H9 (cell line): ENCODE measurements around the gene INSYN2A. TPM values are rescaled to one million over a fixed set of nuclear protein-coding genes. Genes with fewer than 3 reads are reported as not detected.

Experiments
- DNase-seq: peaks from one replicate; pipeline ENCODE4 v3.0.0-alpha.2; 2017
- H2AFZ ChIP-seq: one replicate; pipeline ENCODE4 v1.6.1; 2013; ENCODE audit warnings: mild to moderate bottlenecking, low read length, control low read depth, moderate library complexity
- H2AK5ac ChIP-seq: 2 replicates; pipeline ENCODE4 v1.6.1; 2013; ENCODE audit warnings: low read length, control low read depth, mixed read lengths; ENCODE audit not compliant: insufficient read length
- H2BK120ac ChIP-seq: one replicate; pipeline ENCODE4 v1.6.1; 2013; ENCODE audit warnings: low read depth, mild to moderate bottlenecking, low read length, control low read depth, inconsistent platforms; ENCODE audit not compliant: poor library complexity, severe bottlenecking
- H2BK12ac ChIP-seq: 2 replicates; pipeline ENCODE4 v1.6.1; 2013; ENCODE audit warnings: low read length, control low read depth, mixed read lengths, low read depth; ENCODE audit not compliant: insufficient read length
- H2BK15ac ChIP-seq: 2 replicates; pipeline ENCODE4 v1.6.1; 2013; ENCODE audit warnings: low read depth, low read length, control low read depth
- H2BK20ac ChIP-seq: one replicate; pipeline ENCODE4 v1.6.1; 2013; ENCODE audit warnings: low read depth, mild to moderate bottlenecking, low read length, control low read depth, inconsistent platforms; ENCODE audit not compliant: poor library complexity, severe bottlenecking
- H2BK5ac ChIP-seq: 2 replicates; pipeline ENCODE4 v1.6.1; 2013; ENCODE audit warnings: low read length, control low read depth, mixed read lengths; ENCODE audit not compliant: insufficient read length
- H3K14ac ChIP-seq: 2 replicates; pipeline ENCODE4 v1.6.1; 2013; ENCODE audit warnings: low read length, control low read depth; ENCODE audit not compliant: insufficient read depth
- H3K18ac ChIP-seq: 2 replicates; pipeline ENCODE4 v1.6.1; 2013; ENCODE audit warnings: low read depth, mild to moderate bottlenecking, mixed read lengths, low read length, control low read depth; ENCODE audit not compliant: insufficient read length
- H3K23ac ChIP-seq: 2 replicates; pipeline ENCODE4 v1.6.1; 2013; ENCODE audit warnings: low read length, control low read depth, mixed read lengths, low read depth; ENCODE audit not compliant: insufficient read length
- H3K23me2 ChIP-seq: 2 replicates; pipeline ENCODE4 v1.6.1; 2013; ENCODE audit warnings: low read depth, mild to moderate bottlenecking, mixed read lengths, low read length, control low read depth; ENCODE audit not compliant: insufficient read length, poor library complexity, severe bottlenecking
- H3K27ac ChIP-seq: 2 replicates; pipeline ENCODE4 v1.5.1; 2013; ENCODE audit warnings: low read length, control low read depth, mixed read lengths, low read depth; ENCODE audit not compliant: insufficient read length
- H3K27me3 ChIP-seq: 2 replicates; pipeline ENCODE4 v1.6.1; 2013; ENCODE audit warnings: low read length, control low read depth, inconsistent platforms; ENCODE audit not compliant: insufficient read depth
- H3K4ac ChIP-seq: 2 replicates; pipeline ENCODE4 v1.6.1; 2013; ENCODE audit warnings: low read depth, mild to moderate bottlenecking, control low read depth, inconsistent platforms, low read length, moderate library complexity
- H3K4me1 ChIP-seq: 2 replicates; pipeline ENCODE4 v1.6.1; 2013; ENCODE audit warnings: low read length, control low read depth, inconsistent platforms; ENCODE audit not compliant: insufficient read depth
- H3K4me2 ChIP-seq: 2 replicates; pipeline ENCODE4 v1.6.1; 2013; ENCODE audit warnings: low read length, control low read depth, mixed read lengths; ENCODE audit not compliant: insufficient read length, insufficient read depth
- H3K56ac ChIP-seq: 2 replicates; pipeline ENCODE4 v1.6.1; 2013; ENCODE audit warnings: low read depth, mild to moderate bottlenecking, mixed read lengths, low read length, control low read depth; ENCODE audit not compliant: insufficient read length
- H3K79me1 ChIP-seq: 2 replicates; pipeline ENCODE4 v1.6.1; 2013; ENCODE audit warnings: low read depth, mild to moderate bottlenecking, moderate library complexity, low read length, control low read depth, inconsistent platforms; ENCODE audit not compliant: insufficient read depth, poor library complexity, severe bottlenecking
- H3K79me2 ChIP-seq: 2 replicates; pipeline ENCODE4 v1.6.1; 2013; ENCODE audit warnings: low read length, control low read depth, inconsistent platforms; ENCODE audit not compliant: insufficient read depth
- H3K9ac ChIP-seq: 2 replicates; pipeline ENCODE4 v1.6.1; 2013; ENCODE audit warnings: low read length, control low read depth, mixed read lengths; ENCODE audit not compliant: insufficient read length; ENCODE audit errors: extremely low read depth
- H3K9me3 ChIP-seq: one replicate; pipeline ENCODE4 v1.6.1; 2013; ENCODE audit warnings: low read depth, low read length, inconsistent platforms; ENCODE audit not compliant: control insufficient read depth
- H3T11ph ChIP-seq: one replicate; pipeline ENCODE4 v1.6.1; 2013; ENCODE audit warnings: mild to moderate bottlenecking, low read length, control low read depth, inconsistent platforms
- H4K20me1 ChIP-seq: one replicate; pipeline ENCODE4 v1.6.1; 2013; ENCODE audit not compliant: control insufficient read depth, insufficient read length, insufficient read depth
- H4K5ac ChIP-seq: 2 replicates; pipeline ENCODE4 v1.6.1; 2013; ENCODE audit warnings: low read depth, mild to moderate bottlenecking, mixed read lengths, low read length, control low read depth; ENCODE audit not compliant: insufficient read length
- H4K8ac ChIP-seq: replicated peaks from 2 replicates; pipeline ENCODE4 v1.6.1; 2013; ENCODE audit warnings: low read length, control low read depth, mixed read lengths, low read depth; ENCODE audit not compliant: insufficient read length
- H4K91ac ChIP-seq: 2 replicates; pipeline ENCODE4 v1.6.1; 2013; ENCODE audit warnings: low read depth, mild to moderate bottlenecking, moderate library complexity, mixed read lengths, low read length, control low read depth; ENCODE audit not compliant: insufficient read length
- H3K27ac Mint-ChIP-seq, 3 experiments: 2 replicates in 2 of 3; 3 replicates in 1 of 3; pipeline ENCODE4 v1.8.0; 2020 to 2021; ENCODE audit warnings: mixed read lengths in 3 of 3, mild to moderate bottlenecking in 1 of 3, moderate library complexity in 1 of 3
- H3K27me3 Mint-ChIP-seq: 2 replicates; pipeline ENCODE4 v1.8.0; 2021; ENCODE audit warnings: low read depth, mild to moderate bottlenecking, moderate library complexity, mixed read lengths
- H3K36me3 Mint-ChIP-seq, 3 experiments: 2 replicates in 2 of 3; 3 replicates in 1 of 3; pipeline ENCODE4 v1.8.0; 2020 to 2021; ENCODE audit warnings: low read depth in 3 of 3, mixed read lengths in 3 of 3; ENCODE audit not compliant: insufficient read depth in 1 of 3
- H3K4me1 Mint-ChIP-seq, 2 experiments: 2 replicates each; pipeline ENCODE4 v1.8.0; 2020; ENCODE audit warnings: mixed read lengths in 2 of 2
- H3K4me3 Mint-ChIP-seq, 2 experiments: 2 replicates in 1 of 2; 3 replicates in 1 of 2; pipeline ENCODE4 v1.8.0; 2020 to 2021; ENCODE audit warnings: mild to moderate bottlenecking in 2 of 2, mixed read lengths in 2 of 2, moderate library complexity in 1 of 2
- H3K9me3 Mint-ChIP-seq, 2 experiments: 2 replicates in 1 of 2; 3 replicates in 1 of 2; pipeline ENCODE4 v1.8.0; 2020; ENCODE audit warnings: mild to moderate bottlenecking in 2 of 2, mixed read lengths in 2 of 2, moderate library complexity in 1 of 2
- WGBS: extraction: QIAGEN DNeasy Blood & Tissue Kit; methylation state at CpG from one replicate; pipeline ENCODE4 v1.1.7; 2013; ENCODE audit warnings: missing lambda C conversion rate, low lambda C conversion rate, mixed read lengths; ENCODE audit not compliant: insufficient read length; ENCODE audit errors: extremely low coverage; 5-methylcytosine and 5-hydroxymethylcytosine counted together
- total RNA-seq: library from RNA; stranded (reverse); gene quantifications from 2 replicates; pipeline ENCODE4 v1.2.1, GENCODE V29; 2021
- TF ChIP-seq, protein P1 (sequence below): fragments of 200-600 bp; sonication (generic); conservative IDR thresholded peaks from 3 replicates; pipeline ENCODE4 v1.8.0; 2021; ENCODE audit warnings: antibody characterized with exemption, mild to moderate bottlenecking

INSYN2A gene
- total RNA-seq, 1 experiment from 2014 or later = 0.09 TPM

- H3K4me1 Mint-ChIP-seq = peaks cover 24 to 26% of the 10 kb centered on the region in 2 experiments
- H4K20me1 ChIP-seq = no peaks in the 10 kb centered on the region
These were observed 19.5 kb upstream of the INSYN2A start for GRCh38 chr10:127215866-127216265.

More at GRCh38 chr10:127215866-127216265, 19.5 kb upstream of the INSYN2A start:
- no peaks in the 10 kb centered on the region for H3K23me2 ChIP-seq
- no peak overlapping the region for H3K4ac ChIP-seq
- no peak overlapping the region for H3K56ac ChIP-seq
- Mint-ChIP-seq H3K36me3 (peaks cover 8 to 12% (median 9%) of the 10 kb centered on the region in 3 experiments; a peak in 6 of 7 replicates), H3K4me3 (no peak overlapping the region; a peak in 2 of 5 replicates), H3K9me3 (peaks cover 7 to 14% of the 10 kb centered on the region in 2 experiments), H3K27ac (peak overlapping the region; percentile 37 to 91 (median 38); a peak in 6 of 7 replicates), H3K27me3 (no peaks in the 10 kb centered on the region; the same call in 1 of the 2 replicates)
- TF ChIP-seq, protein P1, sequence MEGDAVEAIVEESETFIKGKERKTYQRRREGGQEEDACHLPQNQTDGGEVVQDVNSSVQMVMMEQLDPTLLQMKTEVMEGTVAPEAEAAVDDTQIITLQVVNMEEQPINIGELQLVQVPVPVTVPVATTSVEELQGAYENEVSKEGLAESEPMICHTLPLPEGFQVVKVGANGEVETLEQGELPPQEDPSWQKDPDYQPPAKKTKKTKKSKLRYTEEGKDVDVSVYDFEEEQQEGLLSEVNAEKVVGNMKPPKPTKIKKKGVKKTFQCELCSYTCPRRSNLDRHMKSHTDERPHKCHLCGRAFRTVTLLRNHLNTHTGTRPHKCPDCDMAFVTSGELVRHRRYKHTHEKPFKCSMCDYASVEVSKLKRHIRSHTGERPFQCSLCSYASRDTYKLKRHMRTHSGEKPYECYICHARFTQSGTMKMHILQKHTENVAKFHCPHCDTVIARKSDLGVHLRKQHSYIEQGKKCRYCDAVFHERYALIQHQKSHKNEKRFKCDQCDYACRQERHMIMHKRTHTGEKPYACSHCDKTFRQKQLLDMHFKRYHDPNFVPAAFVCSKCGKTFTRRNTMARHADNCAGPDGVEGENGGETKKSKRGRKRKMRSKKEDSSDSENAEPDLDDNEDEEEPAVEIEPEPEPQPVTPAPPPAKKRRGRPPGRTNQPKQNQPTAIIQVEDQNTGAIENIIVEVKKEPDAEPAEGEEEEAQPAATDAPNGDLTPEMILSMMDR = no peak
- DNase-seq = peak; percentile 42
- no peak overlapping the region for H4K8ac ChIP-seq
- H2BK120ac ChIP-seq = no peak overlapping the region
- H2BK12ac ChIP-seq = no peak overlapping the region
- H3K23ac ChIP-seq = no peak overlapping the region
- no CpG with 5 or more reads among the region's 4 CpGs for WGBS
- H3K79me2 ChIP-seq = no peaks in the 10 kb centered on the region
- H4K5ac ChIP-seq = no peak overlapping the region
- H3K27ac ChIP-seq = peak overlapping the region; percentile 62
- H2AK5ac ChIP-seq = no peak overlapping the region
- no peaks in the 10 kb centered on the region for H3K27me3 ChIP-seq
- no peaks in the 10 kb centered on the region for H3K79me1 ChIP-seq
- no peak overlapping the region for H3K9ac ChIP-seq
- no peaks in the 10 kb centered on the region for H3K9me3 ChIP-seq
- no peak overlapping the region for H3K14ac ChIP-seq
- H3T11ph ChIP-seq = no peak overlapping the region
- H2BK5ac ChIP-seq = no peak overlapping the region
- H3K4me1 ChIP-seq = peaks cover 9% of the 10 kb centered on the region; the same call in 1 of the 2 replicates
- H2AFZ ChIP-seq = no peak overlapping the region
- H3K18ac ChIP-seq = no peak overlapping the region
- H3K4me2 ChIP-seq = peak overlapping the region; percentile 11
- no peak overlapping the region for H2BK15ac ChIP-seq
- H4K91ac ChIP-seq = no peak overlapping the region
- H2BK20ac ChIP-seq = no peak overlapping the region
